H1 (cell line): ENCODE data around the gene SLC25A24. TPM values are rescaled to one million over a fixed set of nuclear protein-coding genes. Genes with fewer than 3 reads are reported as not detected.

Experiments
- SP1 ChIP-seq: IDR thresholded peaks from 2 replicates; pipeline ENCODE4 v1.6.1; 2011; ENCODE audit warnings: low read depth, low read length
- polyA plus RNA-seq, 7 experiments: library from polyadenylated mRNA; depleted of rRNA in 3 of 7; stranded (reverse) in 5 of 7; unstranded in 2 of 7; fragments of >200 nt in 5 of 7; fragments of 200-250 nt in 2 of 7; gene quantifications; 1 replicate in 5 of 7; 2 replicates in 1 of 7; 4 replicates in 1 of 7; pipeline versions ENCODE4 v1.2.1 to v1.2.3, GENCODE V29; 2011 to 2013; ENCODE audit warnings: missing spikeins in 2 of 7, mixed read lengths in 2 of 7
- total RNA-seq: library from RNA; stranded (reverse); fragmentation: NEBNext Ultra II Directional; extraction: Animal tissue kit (Norgen Biotek cat#: 25700); gene quantifications from 2 replicates; pipeline ENCODE4 v1.2.1, GENCODE V29; 2021
- TF ChIP-seq, protein P1 (sequence below): IDR thresholded peaks from 2 replicates; pipeline ENCODE4 v1.6.1; 2012; ENCODE audit warnings: inconsistent platforms

Gene SLC25A24
- total and polyA plus RNA-seq, 2 of the 8 experiments (the other 6 are each of a cell fraction or from before 2014, with no cell fraction given) = 13.6 to 40.6 TPM

DNA sequence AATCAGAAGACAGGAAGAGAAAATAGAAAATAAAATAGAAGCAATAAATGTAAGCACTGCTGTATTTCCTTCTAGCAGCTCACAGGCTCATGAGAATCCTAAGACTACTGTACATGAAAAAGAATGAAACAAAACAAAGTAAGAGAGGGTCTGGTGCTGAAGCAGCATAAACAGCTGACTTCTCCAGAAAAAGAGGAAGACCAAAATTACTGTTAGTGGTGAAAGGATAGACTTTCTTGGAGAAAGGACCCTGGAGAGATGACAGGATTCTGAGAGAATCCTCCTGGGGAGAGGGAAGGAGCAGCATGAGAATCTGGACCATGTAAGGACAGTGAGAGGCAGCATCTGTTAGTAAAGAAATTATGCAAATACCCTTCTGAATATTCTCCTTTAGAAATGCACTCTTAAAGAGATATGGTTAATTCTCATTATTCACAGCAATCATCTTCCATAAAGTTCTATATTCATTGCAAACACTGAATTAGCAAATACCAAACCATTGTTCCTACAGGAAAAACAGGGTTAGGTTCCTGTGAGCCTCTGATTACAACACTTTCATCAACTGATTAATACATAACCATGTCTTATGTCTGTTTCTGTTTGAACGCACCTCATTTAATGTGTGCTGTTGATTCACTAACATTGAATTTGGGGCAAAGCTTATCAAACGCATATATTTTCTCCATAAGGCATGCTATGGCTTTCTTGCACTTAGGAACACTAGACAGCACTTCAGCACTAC is 17.0 kb downstream of the SLC25A24 start (continued):
- TF ChIP-seq, protein P1, sequence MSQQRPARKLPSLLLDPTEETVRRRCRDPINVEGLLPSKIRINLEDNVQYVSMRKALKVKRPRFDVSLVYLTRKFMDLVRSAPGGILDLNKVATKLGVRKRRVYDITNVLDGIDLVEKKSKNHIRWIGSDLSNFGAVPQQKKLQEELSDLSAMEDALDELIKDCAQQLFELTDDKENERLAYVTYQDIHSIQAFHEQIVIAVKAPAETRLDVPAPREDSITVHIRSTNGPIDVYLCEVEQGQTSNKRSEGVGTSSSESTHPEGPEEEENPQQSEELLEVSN = no peak
- TF ChIP-seq SP1 = no peak
